ENCODE results near the gene C8G. TPM values are rescaled to one million over a fixed set of nuclear protein-coding genes. Genes with fewer than 3 reads are reported as not detected.

C8G gene
- total RNA-seq, 4 donors from 2014 or later: 4.3 to 7.9 (median 6.4) TPM; not detected in 1

DNA sequence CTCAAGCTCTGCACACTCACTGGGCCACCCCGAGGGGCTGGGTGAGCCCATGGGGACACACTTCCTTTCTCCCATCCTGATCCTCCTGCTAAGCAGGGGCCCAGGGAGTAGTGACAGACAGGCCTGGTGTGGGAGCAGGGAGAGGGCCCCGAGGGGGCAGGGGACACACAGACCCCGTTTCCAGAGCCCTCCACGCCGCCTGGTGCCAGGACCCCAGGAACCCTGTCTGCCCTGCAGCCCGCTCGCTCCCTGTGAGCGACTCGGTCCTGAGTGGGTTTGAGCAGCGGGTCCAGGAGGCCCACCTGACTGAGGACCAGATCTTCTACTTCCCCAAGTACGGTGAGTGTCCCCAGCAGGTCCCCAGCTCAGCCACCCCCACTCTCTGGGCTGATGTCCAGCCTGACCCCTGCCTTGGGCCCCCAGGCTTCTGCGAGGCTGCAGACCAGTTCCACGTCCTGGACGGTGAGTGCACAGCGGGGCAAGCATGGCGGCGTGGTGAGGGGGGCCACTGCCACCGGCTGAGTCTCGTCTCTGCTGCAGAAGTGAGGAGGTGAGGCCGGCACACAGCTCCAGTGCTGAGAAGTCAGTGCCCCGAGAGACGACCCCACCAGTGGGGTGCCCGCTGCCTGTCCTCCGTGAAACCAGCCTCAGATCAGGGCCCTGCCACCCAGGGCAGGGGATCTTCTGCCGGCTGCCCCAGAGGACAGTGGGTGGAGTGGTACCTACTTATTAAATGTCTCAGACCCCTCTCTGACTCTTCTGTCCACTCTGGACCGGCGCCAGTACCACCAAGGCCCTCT is 1.4 kb downstream of the C8G start:
- TF ChIP-seq EP300 (IDR thresholded peaks at IDR 0.05; ENCODE audit: low read depth) (no peak), POLR2A (IDR thresholded peaks at IDR 0.05) (no peak), CTCF (IDR thresholded peaks at IDR 0.05) (no peak), POLR2AphosphoS5 (IDR thresholded peaks at IDR 0.05) (no peak)
- H3K36me3 ChIP-seq: peaks cover 0 to 12% (median 9%) of the 10 kb centered on the region in 4 donors
- DNase-seq: no peak
- H3K9me3 ChIP-seq: no peaks in the 10 kb centered on the region
- no peak overlapping the region for H3K27ac ChIP-seq
- 87% methylated on average over 25 of the region's 27 CpGs; no CpG with 5 or more reads in 1 of the 2 donors for WGBS, 2 donors (ENCODE audit: low coverage in 1 of 2)
- H3K27me3 ChIP-seq: no peaks in the 10 kb centered on the region
- peaks cover 10 to 47% (median 33%) of the 10 kb centered on the region in 4 donors for H3K4me1 ChIP-seq
- H3K4me3 ChIP-seq: no peak overlapping the region
- intact Hi-C loops (cut with DNase I; ENCODE audit: low total_unique reads): loop anchor here (5.0 to 10.0 kb wide), 2 partner anchors 82 to 86 kb away; partner anchors contain the start of genes EDF1 and FUT7
- in situ Hi-C loops (cut with MboI; ENCODE audit: low pct_ligation_motif_present in 1 of 4, low pct_unique_long_range_greater_than_20kb in 1 of 4, low sequenced_read_pairs in 3 of 4): no loop called here

- Histone ChIP-seq H3K27me3 (no peaks in the 10 kb centered on the region), H3K36me3 (peaks cover 0 to 5% (median 3%) of the 10 kb centered on the region in 4 donors), H3K4me3 (no peak overlapping the region), H3K27ac (peak overlapping the region in 3 of 4 donors; percentile 90 to 93 (median 93)), H3K4me1 (peaks cover 10 to 47% (median 33%) of the 10 kb centered on the region in 4 donors), H3K9me3 (no peaks in the 10 kb centered on the region)
- TF ChIP-seq EP300 (IDR thresholded peaks at IDR 0.05; ENCODE audit: low read depth) (no peak), POLR2AphosphoS5 (IDR thresholded peaks at IDR 0.05) (no peak), CTCF (IDR thresholded peaks at IDR 0.05) (no peak), POLR2A (IDR thresholded peaks at IDR 0.05) (no peak)
- 73% methylated on average over 24 of the region's 26 CpGs; no CpG with 5 or more reads in 1 of the 2 donors for WGBS, 2 donors (ENCODE audit: low coverage in 1 of 2)
- no peak for DNase-seq
- intact Hi-C loops (cut with DNase I; ENCODE audit: low total_unique reads) (loop anchor here (5.0 to 10.0 kb wide), 2 partner anchors 82 to 85 kb away; partner anchors contain the start of genes EDF1 and FUT7), in situ Hi-C loops (cut with MboI; ENCODE audit: low pct_ligation_motif_present in 1 of 4, low pct_unique_long_range_greater_than_20kb in 1 of 4, low sequenced_read_pairs in 3 of 4) (no loop called here)
Measured at GRCh38 chr9:136947028-136947891, 2.2 kb downstream of the C8G start.

- Histone ChIP-seq H3K4me1 (peaks cover 6 to 42% (median 30%) of the 10 kb centered on the region in 4 donors), H3K27ac (peak overlapping the region; percentile 90 to 93 (median 92)), H3K27me3 (no peaks in the 10 kb centered on the region), H3K4me3 (no peak overlapping the region), H3K9me3 (no peaks in the 10 kb centered on the region), H3K36me3 (no peaks in the 10 kb centered on the region)
- 29% methylated on average over 13 of the region's 15 CpGs; no CpG with 5 or more reads in 1 of the 2 donors for WGBS, 2 donors (ENCODE audit: low coverage in 1 of 2)
- TF ChIP-seq POLR2A (IDR thresholded peaks at IDR 0.05): no peak
- TF ChIP-seq EP300 (IDR thresholded peaks at IDR 0.05; ENCODE audit: low read depth): no peak
- TF ChIP-seq CTCF (IDR thresholded peaks at IDR 0.05): peak in 3 of 5 experiments; percentile 11 to 48 (median 27)
- DNase-seq: peak; percentile 64
- intact Hi-C loops (cut with DNase I; ENCODE audit: low total_unique reads) (loop anchor here (5.0 to 10.0 kb wide), 2 partner anchors 83 to 84 kb away; partner anchors contain the start of genes EDF1 and FUT7), in situ Hi-C loops (cut with MboI; ENCODE audit: low pct_ligation_motif_present in 1 of 4, low pct_unique_long_range_greater_than_20kb in 1 of 4, low sequenced_read_pairs in 3 of 4) (no loop called here)
Measured at GRCh38 chr9:136947955-136948510, 3.0 kb downstream of the C8G start.

Measured in transverse colon (tissue), 4 donors.